Measurements from ENCODE around the gene PITRM1.
"Not testable (repeated sequence)": the region's sequence is repeated elsewhere in the genome, so short reads cannot be mapped to it uniquely, and the experiment has no call there.

PITRM1 gene

GRCh38 chr10:3109633-3110032, 62.9 kb downstream of the PITRM1 start:
- in situ Hi-C loops (cut with HindIII; ENCODE audit: low sequenced_read_pairs) = no loop called here
- no peak overlapping the region for H3K4me3 ChIP-seq (ENCODE audit: low read depth, low read length)
- no peak for DNase-seq (ENCODE audit: low read depth)
- TF ChIP-seq CTCF (IDR thresholded peaks at IDR 0.05; ENCODE audit: low read depth, low read length, missing control alignments) = no peak

- TF ChIP-seq CTCF (IDR thresholded peaks at IDR 0.05; ENCODE audit: low read depth, low read length, missing control alignments) = no peak
- in situ Hi-C loops (cut with HindIII; ENCODE audit: low sequenced_read_pairs) = no loop called here
- H3K4me3 ChIP-seq (ENCODE audit: low read depth, low read length) = no peak overlapping the region
- no peak for DNase-seq (ENCODE audit: low read depth)
Measured at GRCh38 chr10:3109196-3109595, 63.4 kb downstream of the PITRM1 start.

GRCh38 chr10:3108575-3109105, 63.9 kb downstream of the PITRM1 start:
- in situ Hi-C loops (cut with HindIII; ENCODE audit: low sequenced_read_pairs) = no loop called here
- no peak for DNase-seq (ENCODE audit: low read depth)
- H3K4me3 ChIP-seq (ENCODE audit: low read depth, low read length) = no peak overlapping the region
- no peak for TF ChIP-seq CTCF (IDR thresholded peaks at IDR 0.05; ENCODE audit: low read depth, low read length, missing control alignments)

- no peak for DNase-seq (ENCODE audit: low read depth)
- no peak for TF ChIP-seq CTCF (IDR thresholded peaks at IDR 0.05; ENCODE audit: low read depth, low read length, missing control alignments)
- no peak overlapping the region for H3K4me3 ChIP-seq (ENCODE audit: low read depth, low read length)
- in situ Hi-C loops (cut with HindIII; ENCODE audit: low sequenced_read_pairs) = no loop called here
Measured at GRCh38 chr10:3108033-3108432, 64.5 kb downstream of the PITRM1 start.

GRCh38 chr10:3107426-3107961, 65.1 kb downstream of the PITRM1 start:
- in situ Hi-C loops (cut with HindIII; ENCODE audit: low sequenced_read_pairs) = no loop called here
- no peak for TF ChIP-seq CTCF (IDR thresholded peaks at IDR 0.05; ENCODE audit: low read depth, low read length, missing control alignments)
- DNase-seq (ENCODE audit: low read depth) = peak; percentile 97
- peak overlapping the region; percentile 11 for H3K4me3 ChIP-seq (ENCODE audit: low read depth, low read length)

GRCh38 chr10:3106928-3107425, 65.6 kb downstream of the PITRM1 start:
- H3K4me3 ChIP-seq (ENCODE audit: low read depth, low read length) = peak overlapping the region; percentile 11
- in situ Hi-C loops (cut with HindIII; ENCODE audit: low sequenced_read_pairs) = no loop called here
- DNase-seq (ENCODE audit: low read depth) = no peak
- no peak for TF ChIP-seq CTCF (IDR thresholded peaks at IDR 0.05; ENCODE audit: low read depth, low read length, missing control alignments)

GRCh38 chr10:3106328-3106727, 66.3 kb downstream of the PITRM1 start:
- DNase-seq (ENCODE audit: low read depth); in situ Hi-C loops (cut with HindIII; ENCODE audit: low sequenced_read_pairs); H3K4me3 ChIP-seq (ENCODE audit: low read depth, low read length): not testable (repeated sequence)

Data from astrocyte of the cerebellum (primary cell).